GM23338 (cell line): ENCODE measurements around the gene FCN2. TPM values are rescaled to one million over a fixed set of nuclear protein-coding genes. Genes with fewer than 3 reads are reported as not detected.

Experiments used
- ATAC-seq: fragments of 200-7000 bp; cut with Tn5 transposase; 3 replicates; pipeline ENCODE4 v1.9.1; 2020
- DNase-seq: peaks from one replicate; pipeline ENCODE4 v3.0.0-alpha.2; 2015; ENCODE audit warnings: low spot score
- H2AFZ ChIP-seq: fragments of 200-600 bp; sonication (generic); 2 replicates; pipeline ENCODE4 v1.8.0; 2016; ENCODE audit warnings: antibody characterized with exemption, mild to moderate bottlenecking, moderate library complexity
- H3F3A ChIP-seq: fragments of 200-600 bp; sonication (generic); replicated peaks from 2 replicates; pipeline ENCODE4 v1.8.0; 2017; ENCODE audit warnings: antibody characterized with exemption, mixed run types, low read depth
- H3K27ac ChIP-seq: fragments of 200-600 bp; sonication (generic); 2 replicates; pipeline ENCODE4 v1.6.1; 2016; ENCODE audit warnings: low read depth
- H3K27me3 ChIP-seq: fragments of 200-600 bp; sonication (generic); 2 replicates; pipeline ENCODE4 v1.8.0; 2016; ENCODE audit warnings: mild to moderate bottlenecking, mixed run types, moderate library complexity; ENCODE audit not compliant: insufficient read depth
- H3K36me3 ChIP-seq: fragments of 200-600 bp; sonication (generic); 2 replicates; pipeline ENCODE4 v1.8.0; 2016; ENCODE audit warnings: mild to moderate bottlenecking; ENCODE audit not compliant: insufficient read depth
- H3K4me1 ChIP-seq: fragments of 200-600 bp; sonication (generic); 2 replicates; pipeline ENCODE4 v1.8.0; 2016; ENCODE audit warnings: mild to moderate bottlenecking, moderate library complexity; ENCODE audit not compliant: insufficient read depth
- H3K4me2 ChIP-seq: fragments of 200-600 bp; sonication (generic); 2 replicates; pipeline ENCODE4 v1.7.1; 2017; ENCODE audit warnings: mixed run types
- H3K4me3 ChIP-seq: fragments of 200-600 bp; sonication (generic); 2 replicates; pipeline ENCODE4 v1.6.1; 2016; ENCODE audit warnings: mixed run types
- H3K79me2 ChIP-seq: fragments of 200-600 bp; sonication (generic); replicated peaks from 2 replicates; pipeline ENCODE4 v1.8.0; 2017; ENCODE audit warnings: mild to moderate bottlenecking; ENCODE audit not compliant: insufficient read depth
- H3K9me2 ChIP-seq: fragments of 200-600 bp; sonication (generic); 2 replicates; pipeline ENCODE4 v1.8.0; 2017; ENCODE audit not compliant: insufficient read depth
- H4K20me1 ChIP-seq: fragments of 200-600 bp; sonication (generic); replicated peaks from 2 replicates; pipeline ENCODE4 v1.8.0; 2017; ENCODE audit warnings: mild to moderate bottlenecking; ENCODE audit not compliant: insufficient read depth
- H3K27ac Mint-ChIP-seq: 2 replicates; pipeline ENCODE4 v1.8.0; 2020; ENCODE audit warnings: inconsistent platforms, mild to moderate bottlenecking, moderate library complexity, mixed read lengths
- H3K27me3 Mint-ChIP-seq: 3 replicates; pipeline ENCODE4 v1.8.0; 2022; ENCODE audit warnings: low read depth, mild to moderate bottlenecking, moderate library complexity, mixed read lengths, inconsistent platforms; ENCODE audit not compliant: insufficient read depth, poor library complexity
- H3K36me3 Mint-ChIP-seq: 3 replicates; pipeline ENCODE4 v1.8.0; 2021; ENCODE audit warnings: low read depth, mild to moderate bottlenecking, inconsistent platforms, moderate library complexity, mixed read lengths
- H3K4me1 Mint-ChIP-seq: 3 replicates; pipeline ENCODE4 v1.8.0; 2020; ENCODE audit warnings: mild to moderate bottlenecking, inconsistent platforms, mixed read lengths
- H3K4me3 Mint-ChIP-seq: 3 replicates; pipeline ENCODE4 v1.8.0; 2021; ENCODE audit warnings: moderate library complexity, mild to moderate bottlenecking, inconsistent platforms, mixed read lengths
- H3K9me3 Mint-ChIP-seq: 3 replicates; pipeline ENCODE4 v1.8.0; 2020; ENCODE audit warnings: moderate library complexity, mild to moderate bottlenecking, inconsistent platforms, mixed read lengths
- CREB1 ChIP-seq: fragments of 250-450 bp; sonication (Bioruptor Pico); IDR thresholded peaks from 2 replicates; pipeline ENCODE4 v1.5.0; 2020; ENCODE audit warnings: low read depth, mild to moderate bottlenecking, moderate library complexity
- EZH2 ChIP-seq: fragments of 200-600 bp; sonication (generic); IDR thresholded peaks from one replicate; pipeline ENCODE4 v1.8.0; 2017; ENCODE audit warnings: antibody characterized with exemption, mild to moderate bottlenecking, low read depth; ENCODE audit not compliant: unreplicated experiment
- EZH2phosphoT487 ChIP-seq: fragments of 200-600 bp; sonication (generic); IDR thresholded peaks from one replicate; pipeline ENCODE4 v1.8.1; 2018; ENCODE audit warnings: antibody characterized with exemption; ENCODE audit not compliant: unreplicated experiment
- JUNB ChIP-seq: IDR thresholded peaks from one replicate; pipeline ENCODE4 v1.6.1; 2016; ENCODE audit warnings: antibody characterized with exemption; ENCODE audit not compliant: unreplicated experiment
- NANOG ChIP-seq: IDR thresholded peaks from 2 replicates; pipeline ENCODE4 v1.6.1; 2016; ENCODE audit warnings: antibody characterized with exemption, borderline replicate concordance
- POLR2AphosphoS5 ChIP-seq: IDR thresholded peaks from 2 replicates; pipeline ENCODE4 v1.6.1; 2016; ENCODE audit warnings: antibody characterized with exemption, low read depth
- STAT1 ChIP-seq: IDR thresholded peaks from one replicate; pipeline ENCODE4 v1.6.1; 2016; ENCODE audit warnings: antibody characterized with exemption; ENCODE audit not compliant: unreplicated experiment
- ZNF114 ChIP-seq: fragments of 250-450 bp; sonication (Bioruptor Pico); IDR thresholded peaks from 2 replicates; pipeline ENCODE4 v1.5.0; 2020; ENCODE audit warnings: mild to moderate bottlenecking, moderate library complexity
- ZNF331 ChIP-seq: fragments of 250-450 bp; sonication (Bioruptor Pico); IDR thresholded peaks from 2 replicates; pipeline ENCODE4 v1.5.0; 2020; ENCODE audit warnings: low read depth, mild to moderate bottlenecking, moderate library complexity
- polyA plus RNA-seq: library from polyadenylated mRNA; unstranded; fragments of >200 nt; fragmentation: Nextera tagmentation; extraction: Ambion mirVana; gene quantifications from 2 replicates; pipeline ENCODE4 v1.2.1, GENCODE V29; 2016
- total RNA-seq: library from RNA; depleted of rRNA; stranded (reverse); fragments of >200 nt; shearing (Covaris generic); gene quantifications from 2 replicates; pipeline ENCODE4 v1.2.3, GENCODE V29; 2014
- TF ChIP-seq, protein P1 (sequence below): IDR thresholded peaks from one replicate; pipeline ENCODE4 v1.6.1; 2018; ENCODE audit warnings: antibody characterized with exemption; ENCODE audit not compliant: unreplicated experiment
- TF ChIP-seq, protein P2 (sequence below), 2 experiments: fragments of 200-600 bp in 1 of 2; sonication (generic) in 1 of 2; conservative IDR thresholded peaks; 2 replicates each; pipeline versions ENCODE4 v1.5.1 to v1.6.1; 2016 to 2017; ENCODE audit warnings: antibody characterized with exemption in 2 of 2, low read depth in 2 of 2, mild to moderate bottlenecking in 2 of 2, moderate library complexity in 1 of 2
- TF ChIP-seq, protein P3 (sequence below): IDR thresholded peaks from 2 replicates; pipeline ENCODE4 v1.6.1; 2016; ENCODE audit warnings: antibody characterized with exemption
- TF ChIP-seq, protein P4 (sequence below): fragments of 250-450 bp; sonication (Bioruptor Pico); IDR thresholded peaks from 2 replicates; pipeline ENCODE4 v1.5.0; 2020; ENCODE audit warnings: mild to moderate bottlenecking, moderate library complexity

The FCN2 gene
- total and polyA plus RNA-seq, 2 experiments from 2014 or later = not detected

DNA sequence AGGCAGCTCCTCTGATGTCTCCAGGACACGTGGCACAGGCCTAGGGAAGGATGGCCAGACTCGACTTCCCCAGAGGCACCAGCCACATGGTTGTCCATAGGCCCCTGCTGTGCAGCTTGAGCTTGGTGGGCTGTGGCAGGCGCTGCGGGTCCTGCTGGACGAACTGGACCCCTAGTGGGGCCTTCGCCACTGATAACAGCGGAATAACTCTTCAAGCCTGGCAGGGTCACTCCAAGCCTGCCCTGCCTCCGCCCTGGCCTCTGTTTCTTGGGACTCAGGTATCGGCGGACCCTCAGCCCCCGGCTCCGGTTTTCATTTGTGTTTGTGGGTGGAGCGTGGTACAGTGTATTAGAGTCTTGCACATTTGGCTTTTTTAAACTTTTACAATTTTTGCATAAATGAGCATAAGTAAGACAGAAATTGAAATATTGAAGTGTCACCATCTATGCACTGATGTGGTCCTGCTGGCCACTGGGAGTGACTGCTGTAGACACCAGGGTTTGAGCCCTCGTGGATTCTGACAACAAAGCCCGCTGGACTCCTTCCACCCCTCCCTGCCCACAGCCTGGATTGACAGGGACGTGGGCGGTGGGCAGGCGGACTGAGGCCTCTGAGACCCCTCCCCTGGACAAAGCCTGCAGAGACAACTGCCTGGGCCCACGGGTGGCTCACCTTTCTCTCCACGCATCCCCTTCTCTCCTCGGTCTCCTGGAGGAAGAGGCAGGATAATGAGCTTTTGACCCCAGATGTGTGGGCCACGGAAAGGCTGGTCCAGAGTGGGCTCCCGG, 33.3 kb downstream of the FCN2 start:
- Histone ChIP-seq H3K27ac (no peak overlapping the region), H3F3A (no peaks in the 10 kb centered on the region), H3K27me3 (no peaks in the 10 kb centered on the region), H3K4me1 (no peaks in the 10 kb centered on the region), H3K4me3 (no peak overlapping the region), H3K36me3 (no peaks in the 10 kb centered on the region), H2AFZ (no peak overlapping the region), H3K79me2 (no peaks in the 10 kb centered on the region), H3K4me2 (no peak overlapping the region), H3K9me2 (no peaks in the 10 kb centered on the region), H4K20me1 (no peaks in the 10 kb centered on the region)
- no peaks in the 10 kb centered on the region for H3K4me1 Mint-ChIP-seq
- no peak overlapping the region for H3K27ac Mint-ChIP-seq
- no peak overlapping the region for H3K4me3 Mint-ChIP-seq
- no peak for ATAC-seq
- H3K27me3 Mint-ChIP-seq = peaks cover 8% of the 10 kb centered on the region
- H3K9me3 Mint-ChIP-seq = peaks cover 6% of the 10 kb centered on the region; the same call in 2 of the 3 replicates
- TF ChIP-seq CREB1 (CRISPR knock-in tag) (no peak), NANOG (no peak), ZNF114 (CRISPR knock-in tag) (no peak), EZH2 (no peak), POLR2AphosphoS5 (no peak), JUNB (no peak), ZNF331 (CRISPR knock-in tag) (no peak), STAT1 (no peak), EZH2phosphoT487 (no peak)
- TF ChIP-seq, protein P1, sequence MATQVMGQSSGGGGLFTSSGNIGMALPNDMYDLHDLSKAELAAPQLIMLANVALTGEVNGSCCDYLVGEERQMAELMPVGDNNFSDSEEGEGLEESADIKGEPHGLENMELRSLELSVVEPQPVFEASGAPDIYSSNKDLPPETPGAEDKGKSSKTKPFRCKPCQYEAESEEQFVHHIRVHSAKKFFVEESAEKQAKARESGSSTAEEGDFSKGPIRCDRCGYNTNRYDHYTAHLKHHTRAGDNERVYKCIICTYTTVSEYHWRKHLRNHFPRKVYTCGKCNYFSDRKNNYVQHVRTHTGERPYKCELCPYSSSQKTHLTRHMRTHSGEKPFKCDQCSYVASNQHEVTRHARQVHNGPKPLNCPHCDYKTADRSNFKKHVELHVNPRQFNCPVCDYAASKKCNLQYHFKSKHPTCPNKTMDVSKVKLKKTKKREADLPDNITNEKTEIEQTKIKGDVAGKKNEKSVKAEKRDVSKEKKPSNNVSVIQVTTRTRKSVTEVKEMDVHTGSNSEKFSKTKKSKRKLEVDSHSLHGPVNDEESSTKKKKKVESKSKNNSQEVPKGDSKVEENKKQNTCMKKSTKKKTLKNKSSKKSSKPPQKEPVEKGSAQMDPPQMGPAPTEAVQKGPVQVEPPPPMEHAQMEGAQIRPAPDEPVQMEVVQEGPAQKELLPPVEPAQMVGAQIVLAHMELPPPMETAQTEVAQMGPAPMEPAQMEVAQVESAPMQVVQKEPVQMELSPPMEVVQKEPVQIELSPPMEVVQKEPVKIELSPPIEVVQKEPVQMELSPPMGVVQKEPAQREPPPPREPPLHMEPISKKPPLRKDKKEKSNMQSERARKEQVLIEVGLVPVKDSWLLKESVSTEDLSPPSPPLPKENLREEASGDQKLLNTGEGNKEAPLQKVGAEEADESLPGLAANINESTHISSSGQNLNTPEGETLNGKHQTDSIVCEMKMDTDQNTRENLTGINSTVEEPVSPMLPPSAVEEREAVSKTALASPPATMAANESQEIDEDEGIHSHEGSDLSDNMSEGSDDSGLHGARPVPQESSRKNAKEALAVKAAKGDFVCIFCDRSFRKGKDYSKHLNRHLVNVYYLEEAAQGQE = no peak
- TF ChIP-seq, protein P2, sequence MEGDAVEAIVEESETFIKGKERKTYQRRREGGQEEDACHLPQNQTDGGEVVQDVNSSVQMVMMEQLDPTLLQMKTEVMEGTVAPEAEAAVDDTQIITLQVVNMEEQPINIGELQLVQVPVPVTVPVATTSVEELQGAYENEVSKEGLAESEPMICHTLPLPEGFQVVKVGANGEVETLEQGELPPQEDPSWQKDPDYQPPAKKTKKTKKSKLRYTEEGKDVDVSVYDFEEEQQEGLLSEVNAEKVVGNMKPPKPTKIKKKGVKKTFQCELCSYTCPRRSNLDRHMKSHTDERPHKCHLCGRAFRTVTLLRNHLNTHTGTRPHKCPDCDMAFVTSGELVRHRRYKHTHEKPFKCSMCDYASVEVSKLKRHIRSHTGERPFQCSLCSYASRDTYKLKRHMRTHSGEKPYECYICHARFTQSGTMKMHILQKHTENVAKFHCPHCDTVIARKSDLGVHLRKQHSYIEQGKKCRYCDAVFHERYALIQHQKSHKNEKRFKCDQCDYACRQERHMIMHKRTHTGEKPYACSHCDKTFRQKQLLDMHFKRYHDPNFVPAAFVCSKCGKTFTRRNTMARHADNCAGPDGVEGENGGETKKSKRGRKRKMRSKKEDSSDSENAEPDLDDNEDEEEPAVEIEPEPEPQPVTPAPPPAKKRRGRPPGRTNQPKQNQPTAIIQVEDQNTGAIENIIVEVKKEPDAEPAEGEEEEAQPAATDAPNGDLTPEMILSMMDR (conservative IDR thresholded peaks at IDR 0.05; ENCODE audit: low read depth in 2 of 2) = no peak
- TF ChIP-seq, protein P3, sequence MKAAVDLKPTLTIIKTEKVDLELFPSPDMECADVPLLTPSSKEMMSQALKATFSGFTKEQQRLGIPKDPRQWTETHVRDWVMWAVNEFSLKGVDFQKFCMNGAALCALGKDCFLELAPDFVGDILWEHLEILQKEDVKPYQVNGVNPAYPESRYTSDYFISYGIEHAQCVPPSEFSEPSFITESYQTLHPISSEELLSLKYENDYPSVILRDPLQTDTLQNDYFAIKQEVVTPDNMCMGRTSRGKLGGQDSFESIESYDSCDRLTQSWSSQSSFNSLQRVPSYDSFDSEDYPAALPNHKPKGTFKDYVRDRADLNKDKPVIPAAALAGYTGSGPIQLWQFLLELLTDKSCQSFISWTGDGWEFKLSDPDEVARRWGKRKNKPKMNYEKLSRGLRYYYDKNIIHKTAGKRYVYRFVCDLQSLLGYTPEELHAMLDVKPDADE = no peak
- TF ChIP-seq, protein P4, sequence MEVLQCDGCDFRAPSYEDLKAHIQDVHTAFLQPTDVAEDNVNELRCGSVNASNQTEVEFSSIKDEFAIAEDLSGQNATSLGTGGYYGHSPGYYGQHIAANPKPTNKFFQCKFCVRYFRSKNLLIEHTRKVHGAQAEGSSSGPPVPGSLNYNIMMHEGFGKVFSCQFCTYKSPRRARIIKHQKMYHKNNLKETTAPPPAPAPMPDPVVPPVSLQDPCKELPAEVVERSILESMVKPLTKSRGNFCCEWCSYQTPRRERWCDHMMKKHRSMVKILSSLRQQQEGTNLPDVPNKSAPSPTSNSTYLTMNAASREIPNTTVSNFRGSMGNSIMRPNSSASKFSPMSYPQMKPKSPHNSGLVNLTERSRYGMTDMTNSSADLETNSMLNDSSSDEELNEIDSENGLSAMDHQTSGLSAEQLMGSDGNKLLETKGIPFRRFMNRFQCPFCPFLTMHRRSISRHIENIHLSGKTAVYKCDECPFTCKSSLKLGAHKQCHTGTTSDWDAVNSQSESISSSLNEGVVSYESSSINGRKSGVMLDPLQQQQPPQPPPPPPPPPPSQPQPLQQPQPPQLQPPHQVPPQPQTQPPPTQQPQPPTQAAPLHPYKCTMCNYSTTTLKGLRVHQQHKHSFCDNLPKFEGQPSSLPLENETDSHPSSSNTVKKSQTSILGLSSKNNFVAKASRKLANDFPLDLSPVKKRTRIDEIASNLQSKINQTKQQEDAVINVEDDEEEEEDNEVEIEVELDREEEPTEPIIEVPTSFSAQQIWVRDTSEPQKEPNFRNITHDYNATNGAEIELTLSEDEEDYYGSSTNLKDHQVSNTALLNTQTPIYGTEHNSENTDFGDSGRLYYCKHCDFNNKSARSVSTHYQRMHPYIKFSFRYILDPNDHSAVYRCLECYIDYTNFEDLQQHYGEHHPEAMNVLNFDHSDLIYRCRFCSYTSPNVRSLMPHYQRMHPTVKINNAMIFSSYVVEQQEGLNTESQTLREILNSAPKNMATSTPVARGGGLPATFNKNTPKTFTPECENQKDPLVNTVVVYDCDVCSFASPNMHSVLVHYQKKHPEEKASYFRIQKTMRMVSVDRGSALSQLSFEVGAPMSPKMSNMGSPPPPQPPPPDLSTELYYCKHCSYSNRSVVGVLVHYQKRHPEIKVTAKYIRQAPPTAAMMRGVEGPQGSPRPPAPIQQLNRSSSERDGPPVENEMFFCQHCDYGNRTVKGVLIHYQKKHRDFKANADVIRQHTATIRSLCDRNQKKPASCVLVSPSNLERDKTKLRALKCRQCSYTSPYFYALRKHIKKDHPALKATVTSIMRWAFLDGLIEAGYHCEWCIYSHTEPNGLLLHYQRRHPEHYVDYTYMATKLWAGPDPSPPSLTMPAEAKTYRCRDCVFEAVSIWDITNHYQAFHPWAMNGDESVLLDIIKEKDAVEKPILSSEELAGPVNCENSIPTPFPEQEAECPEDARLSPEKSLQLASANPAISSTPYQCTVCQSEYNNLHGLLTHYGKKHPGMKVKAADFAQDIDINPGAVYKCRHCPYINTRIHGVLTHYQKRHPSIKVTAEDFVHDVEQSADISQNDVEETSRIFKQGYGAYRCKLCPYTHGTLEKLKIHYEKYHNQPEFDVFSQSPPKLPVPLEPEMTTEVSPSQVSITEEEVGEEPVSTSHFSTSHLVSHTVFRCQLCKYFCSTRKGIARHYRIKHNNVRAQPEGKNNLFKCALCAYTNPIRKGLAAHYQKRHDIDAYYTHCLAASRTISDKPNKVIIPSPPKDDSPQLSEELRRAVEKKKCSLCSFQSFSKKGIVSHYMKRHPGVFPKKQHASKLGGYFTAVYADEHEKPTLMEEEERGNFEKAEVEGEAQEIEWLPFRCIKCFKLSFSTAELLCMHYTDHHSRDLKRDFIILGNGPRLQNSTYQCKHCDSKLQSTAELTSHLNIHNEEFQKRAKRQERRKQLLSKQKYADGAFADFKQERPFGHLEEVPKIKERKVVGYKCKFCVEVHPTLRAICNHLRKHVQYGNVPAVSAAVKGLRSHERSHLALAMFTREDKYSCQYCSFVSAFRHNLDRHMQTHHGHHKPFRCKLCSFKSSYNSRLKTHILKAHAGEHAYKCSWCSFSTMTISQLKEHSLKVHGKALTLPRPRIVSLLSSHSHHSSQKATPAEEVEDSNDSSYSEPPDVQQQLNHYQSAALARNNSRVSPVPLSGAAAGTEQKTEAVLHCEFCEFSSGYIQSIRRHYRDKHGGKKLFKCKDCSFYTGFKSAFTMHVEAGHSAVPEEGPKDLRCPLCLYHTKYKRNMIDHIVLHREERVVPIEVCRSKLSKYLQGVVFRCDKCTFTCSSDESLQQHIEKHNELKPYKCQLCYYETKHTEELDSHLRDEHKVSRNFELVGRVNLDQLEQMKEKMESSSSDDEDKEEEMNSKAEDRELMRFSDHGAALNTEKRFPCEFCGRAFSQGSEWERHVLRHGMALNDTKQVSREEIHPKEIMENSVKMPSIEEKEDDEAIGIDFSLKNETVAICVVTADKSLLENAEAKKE (CRISPR knock-in tag) = no peak
- no peak for DNase-seq
- H3K36me3 Mint-ChIP-seq = no peaks in the 10 kb centered on the region
